Sigmoid colon (tissue), 4 donors: ENCODE results near the gene ATP1A3.

Source experiments
- CTCF ChIP-seq, 4 experiments: fragments of 450-650 bp in 3 of 4; fragments of 200-600 bp in 1 of 4; IDR thresholded peaks; one replicate each; pipeline ENCODE4 v1.5.1; 2016 to 2019; ENCODE audit warnings: antibody characterized with exemption in 4 of 4, mild to moderate bottlenecking in 3 of 4, moderate library complexity in 2 of 4
- EP300 ChIP-seq, 4 donors: sonication (generic); formaldehyde crosslinking; IDR thresholded peaks; one replicate each; pipeline ENCODE4 v1.6.1; 2017; ENCODE audit warnings: antibody characterized with exemption in 4 of 4

GRCh38 chr19:42037649-42038048 is 43.6 kb upstream of the ATP1A3 start:
- no peak for TF ChIP-seq CTCF (IDR thresholded peaks at IDR 0.05)
- TF ChIP-seq EP300 (IDR thresholded peaks at IDR 0.05) = no peak
